IPS-20b (cell line): ENCODE measurements around the gene OLIG2.

Experiments
- H3K27ac ChIP-seq: one replicate; pipeline ENCODE4 v1.5.1; 2013; ENCODE audit warnings: low read length
- H3K27me3 ChIP-seq: 2 replicates; pipeline ENCODE4 v1.6.1; 2013; ENCODE audit warnings: mild to moderate bottlenecking, low read length, inconsistent platforms; ENCODE audit not compliant: insufficient read depth
- H3K36me3 ChIP-seq: 2 replicates; pipeline ENCODE4 v1.6.1; 2013; ENCODE audit warnings: low read depth, mild to moderate bottlenecking, inconsistent platforms, low read length, moderate library complexity; ENCODE audit not compliant: insufficient read depth
- H3K4me1 ChIP-seq: 2 replicates; pipeline ENCODE4 v1.6.1; 2013; ENCODE audit warnings: mild to moderate bottlenecking, control low read depth, inconsistent platforms, low read length, moderate library complexity; ENCODE audit not compliant: insufficient read depth
- H3K4me3 ChIP-seq: 2 replicates; pipeline ENCODE4 v1.5.1; 2013; ENCODE audit warnings: mild to moderate bottlenecking, low read length, inconsistent platforms
- H3K9ac ChIP-seq: 2 replicates; pipeline ENCODE4 v1.6.1; 2013; ENCODE audit warnings: low read depth, mild to moderate bottlenecking, inconsistent platforms, low read length, moderate library complexity
- H3K9me3 ChIP-seq: 2 replicates; pipeline ENCODE4 v1.6.1; 2013; ENCODE audit warnings: mild to moderate bottlenecking, low read depth, low read length, inconsistent platforms; ENCODE audit not compliant: insufficient read depth

The OLIG2 gene

DNA sequence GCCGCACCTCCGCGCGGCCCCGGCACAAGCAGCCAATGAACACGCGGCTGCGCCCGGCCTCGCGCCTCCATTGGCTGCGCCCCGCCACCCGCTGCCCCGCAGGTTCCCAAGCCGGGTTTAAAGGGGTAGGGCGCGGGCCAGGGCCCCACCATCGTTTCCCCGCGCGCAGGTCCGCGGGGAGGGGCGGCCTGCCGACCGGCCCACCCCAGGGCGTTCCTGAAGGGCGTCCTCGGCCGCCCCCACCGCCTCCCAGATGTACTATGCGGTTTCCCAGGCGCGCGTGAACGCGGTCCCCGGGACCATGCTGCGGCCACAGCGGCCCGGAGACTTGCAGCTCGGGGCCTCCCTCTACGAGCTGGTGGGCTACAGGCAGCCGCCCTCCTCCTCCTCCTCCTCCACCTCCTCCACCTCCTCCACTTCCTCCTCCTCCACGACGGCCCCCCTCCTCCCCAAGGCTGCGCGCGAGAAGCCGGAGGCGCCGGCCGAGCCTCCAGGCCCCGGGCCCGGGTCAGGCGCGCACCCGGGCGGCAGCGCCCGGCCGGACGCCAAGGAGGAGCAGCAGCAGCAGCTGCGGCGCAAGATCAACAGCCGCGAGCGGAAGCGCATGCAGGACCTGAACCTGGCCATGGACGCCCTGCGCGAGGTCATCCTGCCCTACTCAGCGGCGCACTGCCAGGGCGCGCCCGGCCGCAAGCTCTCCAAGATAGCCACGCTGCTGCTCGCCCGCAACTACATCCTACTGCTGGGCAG is 44.4 kb downstream of the OLIG2 start, which contains the start of gene OLIG1:
Gene OLIG1 (plus strand): TSS at position 148 of the 750 bp plus-strand sequence. CDS start 106 bp downstream, at position 254.
- no peaks in the 10 kb centered on the region for H3K36me3 ChIP-seq
- H3K9ac ChIP-seq = no peak within 1 kb of the TSS
- H3K27ac ChIP-seq = no peak within 1 kb of the TSS
- H3K4me3 ChIP-seq = peak within 1 kb of the TSS; percentile 58; the same call in 1 of the 2 replicates
- peaks cover 26% of the 10 kb centered on the region for H3K4me1 ChIP-seq
- H3K9me3 ChIP-seq = peaks cover 7% of the 10 kb centered on the region
- peaks cover 100% of the 10 kb centered on the region for H3K27me3 ChIP-seq

DNA sequence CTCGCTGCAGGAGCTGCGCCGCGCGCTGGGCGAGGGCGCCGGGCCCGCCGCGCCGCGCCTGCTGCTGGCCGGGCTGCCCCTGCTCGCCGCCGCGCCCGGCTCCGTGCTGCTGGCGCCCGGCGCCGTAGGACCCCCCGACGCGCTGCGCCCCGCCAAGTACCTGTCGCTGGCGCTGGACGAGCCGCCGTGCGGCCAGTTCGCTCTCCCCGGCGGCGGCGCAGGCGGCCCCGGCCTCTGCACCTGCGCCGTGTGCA is 44.9 kb downstream of the OLIG2 start:
- Histone ChIP-seq H3K9ac (no peak overlapping the region), H3K27me3 (peaks cover 100% of the 10 kb centered on the region), H3K27ac (no peak overlapping the region), H3K36me3 (no peaks in the 10 kb centered on the region), H3K9me3 (peaks cover 7% of the 10 kb centered on the region), H3K4me3 (peak overlapping the region; percentile 58; the same call in 1 of the 2 replicates), H3K4me1 (peaks cover 26% of the 10 kb centered on the region)

DNA sequence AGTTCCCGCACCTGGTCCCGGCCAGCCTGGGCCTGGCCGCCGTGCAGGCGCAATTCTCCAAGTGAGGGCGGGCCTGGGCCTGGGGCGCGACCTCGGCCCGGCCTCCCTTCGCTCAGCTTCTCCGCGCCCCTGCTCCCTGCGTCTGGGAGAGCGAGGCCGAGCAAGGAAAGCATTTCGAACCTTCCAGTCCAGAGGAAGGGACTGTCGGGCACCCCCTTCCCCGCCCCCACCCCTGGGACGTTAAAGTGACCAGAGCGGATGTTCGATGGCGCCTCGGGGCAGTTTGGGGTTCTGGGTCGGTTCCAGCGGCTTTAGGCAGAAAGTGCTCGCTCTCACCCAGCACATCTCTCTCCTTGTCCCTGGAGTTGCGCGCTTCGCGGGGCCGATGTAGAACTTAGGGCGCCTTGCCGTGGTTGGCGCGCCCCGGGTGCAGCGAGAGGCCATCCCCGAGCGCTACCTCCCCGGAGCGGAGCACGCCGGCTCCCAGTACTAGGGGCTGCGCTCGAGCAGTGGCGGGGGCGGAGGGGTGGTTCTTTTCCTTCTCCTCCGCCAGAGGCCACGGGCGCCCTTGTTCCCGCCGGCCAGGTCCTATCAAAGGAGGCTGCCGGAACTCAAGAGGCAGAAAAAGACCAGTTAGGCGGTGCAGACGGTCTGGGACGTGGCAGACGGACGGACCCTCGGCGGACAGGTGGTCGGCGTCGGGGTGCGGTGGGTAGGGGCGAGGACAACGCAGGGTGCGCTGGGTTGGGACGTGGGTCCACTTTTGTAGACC is 45.4 kb downstream of the OLIG2 start:
- Histone ChIP-seq H3K9me3 (peaks cover 7% of the 10 kb centered on the region), H3K27ac (no peak overlapping the region), H3K4me1 (peaks cover 31% of the 10 kb centered on the region), H3K4me3 (peak overlapping the region; percentile 58; the same call in 1 of the 2 replicates), H3K9ac (no peak overlapping the region), H3K27me3 (peaks cover 100% of the 10 kb centered on the region), H3K36me3 (no peaks in the 10 kb centered on the region)

DNA sequence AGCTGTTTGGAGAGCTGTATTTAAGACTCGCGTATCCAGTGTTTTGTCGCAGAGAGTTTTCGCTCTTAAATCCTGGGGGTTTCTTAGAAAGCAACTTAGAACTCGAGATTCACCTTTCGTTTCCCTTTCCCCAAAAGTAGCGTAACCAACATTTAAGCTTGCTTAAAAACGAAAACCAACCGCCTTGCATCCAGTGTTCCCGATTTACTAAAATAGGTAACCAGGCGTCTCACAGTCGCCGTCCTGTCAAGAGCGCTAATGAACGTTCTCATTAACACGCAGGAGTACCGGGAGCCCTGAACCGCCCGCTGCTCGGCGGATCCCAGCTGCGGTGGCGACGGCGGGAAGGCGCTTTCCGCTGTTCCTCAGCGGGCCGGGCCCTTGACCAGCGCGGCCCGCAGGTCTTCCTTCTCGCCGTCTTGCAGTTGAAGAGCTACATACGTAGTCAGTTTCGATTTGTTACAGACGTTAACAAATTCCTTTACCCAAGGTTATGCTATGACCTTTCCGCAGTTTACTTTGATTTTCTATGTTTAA is 46.1 kb downstream of the OLIG2 start:
- Histone ChIP-seq H3K9ac (no peak overlapping the region), H3K9me3 (peaks cover 7% of the 10 kb centered on the region), H3K4me3 (peak overlapping the region; percentile 58), H3K36me3 (no peaks in the 10 kb centered on the region), H3K27me3 (peaks cover 100% of the 10 kb centered on the region), H3K27ac (no peak overlapping the region), H3K4me1 (peaks cover 38% of the 10 kb centered on the region)

DNA sequence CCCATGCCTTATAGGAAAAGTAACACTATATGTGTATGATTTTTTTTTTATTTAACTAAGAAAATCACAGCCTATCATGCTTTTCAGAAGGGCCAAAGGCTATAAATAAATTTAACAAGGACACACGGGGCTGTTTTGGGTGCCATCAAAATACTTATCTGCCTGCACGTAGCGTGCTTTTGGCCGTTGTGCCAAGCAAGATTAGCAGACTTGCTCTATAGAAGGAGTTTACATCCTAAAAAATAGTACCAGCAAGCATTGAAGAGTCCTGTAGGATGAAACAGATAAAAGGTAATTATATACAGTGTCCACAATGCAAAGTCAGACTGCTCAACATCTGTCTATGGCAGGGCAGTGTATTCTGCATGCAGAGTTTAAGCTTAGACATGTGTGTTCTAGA is 47.9 kb downstream of the OLIG2 start:
- H3K4me3 ChIP-seq = no peak overlapping the region
- H3K27me3 ChIP-seq = peaks cover 100% of the 10 kb centered on the region
- no peak overlapping the region for H3K27ac ChIP-seq
- no peaks in the 10 kb centered on the region for H3K36me3 ChIP-seq
- peaks cover 40% of the 10 kb centered on the region for H3K4me1 ChIP-seq
- H3K9me3 ChIP-seq = peaks cover 7% of the 10 kb centered on the region
- H3K9ac ChIP-seq = no peak overlapping the region

DNA sequence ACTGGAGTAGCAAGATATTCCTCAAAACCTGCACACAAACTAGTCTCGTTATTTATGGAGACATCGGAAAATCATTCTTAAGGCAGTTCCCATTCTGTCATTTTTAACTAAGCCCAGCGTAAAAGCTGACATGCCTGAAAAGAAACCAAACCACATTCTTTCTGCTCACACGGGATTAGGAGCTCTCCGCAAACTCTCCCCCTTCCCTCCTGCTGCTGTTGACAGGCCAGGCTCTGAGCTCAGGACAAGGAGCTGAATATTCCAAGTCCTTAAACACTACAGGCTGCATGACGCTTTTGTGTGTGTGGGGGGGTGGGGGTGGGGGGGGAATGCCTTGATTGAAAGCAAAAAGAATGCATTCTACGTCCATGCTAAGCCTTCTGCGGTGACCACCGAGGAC is 49.4 kb downstream of the OLIG2 start:
- peak overlapping the region; percentile 44; the same call in 1 of the 2 replicates for H3K4me3 ChIP-seq
- H3K4me1 ChIP-seq = peaks cover 40% of the 10 kb centered on the region
- H3K27ac ChIP-seq = no peak overlapping the region
- no peaks in the 10 kb centered on the region for H3K36me3 ChIP-seq
- H3K9me3 ChIP-seq = no peaks in the 10 kb centered on the region; the same call in 1 of the 2 replicates
- H3K27me3 ChIP-seq = peaks cover 87% of the 10 kb centered on the region
- H3K9ac ChIP-seq = no peak overlapping the region

DNA sequence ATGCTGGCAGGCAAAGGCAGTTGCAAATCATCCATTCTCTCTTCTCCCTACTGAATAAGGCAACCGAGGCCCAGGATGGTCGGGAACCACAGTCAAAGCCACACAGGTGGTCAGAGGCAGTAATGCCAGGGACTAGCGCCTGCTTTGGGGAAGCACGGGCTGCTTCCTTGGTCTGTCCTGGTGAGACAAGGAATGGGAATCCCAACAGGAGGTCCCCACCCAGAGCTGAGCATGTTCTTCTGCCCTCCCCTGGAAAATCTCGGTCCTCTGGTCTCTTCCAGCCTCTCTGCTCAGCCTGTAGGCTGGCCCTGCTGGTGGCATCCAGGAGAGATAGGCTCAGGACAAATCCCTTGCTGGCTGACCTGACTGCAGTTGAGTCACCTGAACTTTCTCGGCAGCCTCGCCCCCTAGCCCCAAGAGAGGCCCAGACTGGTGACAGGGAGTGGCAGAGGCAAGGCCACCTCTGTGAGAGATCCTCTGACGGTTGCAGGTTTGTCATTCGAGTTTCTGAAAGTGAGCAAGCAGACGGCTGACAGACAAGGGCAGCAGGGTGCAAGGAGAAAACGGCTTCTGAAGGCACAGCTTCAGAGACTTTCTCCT is 50.0 kb downstream of the OLIG2 start:
- Histone ChIP-seq H3K9me3 (no peaks in the 10 kb centered on the region; the same call in 1 of the 2 replicates), H3K27me3 (peaks cover 81% of the 10 kb centered on the region), H3K36me3 (no peaks in the 10 kb centered on the region), H3K4me3 (peak overlapping the region; percentile 9; the same call in 1 of the 2 replicates), H3K27ac (no peak overlapping the region), H3K4me1 (peaks cover 40% of the 10 kb centered on the region), H3K9ac (no peak overlapping the region)

DNA sequence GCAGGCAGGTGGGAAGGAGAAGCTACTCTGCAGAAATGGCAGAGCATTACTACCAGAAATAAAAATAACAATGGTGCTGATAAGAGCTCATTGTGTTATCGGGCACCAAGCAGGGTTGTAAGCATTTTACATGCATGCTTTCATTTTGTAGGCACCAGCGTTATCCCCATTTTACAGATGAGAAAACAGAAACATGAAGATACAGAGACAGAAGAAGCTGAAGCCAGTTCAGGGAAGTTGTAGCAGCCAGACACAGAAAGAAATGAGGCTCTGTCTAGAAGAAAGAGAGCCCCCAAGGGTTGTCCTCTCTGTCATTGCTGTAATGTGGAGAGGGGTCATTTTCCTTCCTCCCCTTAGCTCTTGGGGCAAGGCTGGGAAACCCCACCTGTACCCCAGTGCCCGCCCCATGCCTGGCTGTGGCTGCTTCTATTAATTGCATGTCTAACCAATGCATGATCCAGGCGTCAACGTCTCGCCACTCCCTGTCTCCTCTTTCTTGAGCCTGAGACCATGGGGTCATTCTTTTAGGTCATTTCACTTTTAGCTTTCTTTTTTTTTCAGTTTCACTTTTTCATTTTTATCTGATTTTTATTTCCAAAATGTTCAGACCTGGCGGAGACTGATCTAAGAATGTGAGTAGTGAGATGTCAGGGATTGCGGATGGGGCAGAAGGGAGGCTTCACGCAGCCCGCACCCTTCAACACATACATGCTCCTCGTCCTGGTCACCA is 51.0 kb downstream of the OLIG2 start:
- Histone ChIP-seq H3K9me3 (no peaks in the 10 kb centered on the region; the same call in 1 of the 2 replicates), H3K4me3 (no peak overlapping the region), H3K4me1 (peaks cover 40% of the 10 kb centered on the region), H3K27me3 (peaks cover 71% of the 10 kb centered on the region), H3K9ac (no peak overlapping the region), H3K36me3 (no peaks in the 10 kb centered on the region), H3K27ac (no peak overlapping the region)
